WERI-Rb-1 (cell line): ENCODE measurements around the gene HIPK2.
A peak's percentile ranks its signal among the peaks of the same experiment; 100 is the strongest.

Source experiments
- DNase-seq: peaks from one replicate; pipeline ENCODE4 v3.0.0-alpha.2; 2020
- H3K27ac ChIP-seq: fragments of 250-450 bp; sonication (Bioruptor Pico); 2 replicates; pipeline ENCODE4 v1.5.1; 2020; ENCODE audit warnings: mild to moderate bottlenecking, moderate library complexity
- H3K27me3 ChIP-seq: fragments of 250-450 bp; sonication (Bioruptor Pico); 2 replicates; pipeline ENCODE4 v1.5.1; 2021; ENCODE audit warnings: mild to moderate bottlenecking, low read depth, moderate library complexity; ENCODE audit not compliant: insufficient read depth, severe bottlenecking
- H3K36me3 ChIP-seq: fragments of 250-450 bp; sonication (Bioruptor Pico); 2 replicates; pipeline ENCODE4 v1.5.1; 2020; ENCODE audit warnings: mild to moderate bottlenecking, moderate library complexity
- H3K4me3 ChIP-seq: 2 replicates; pipeline ENCODE4 v1.5.1; 2011; ENCODE audit warnings: low read depth, mild to moderate bottlenecking, control low read depth, low read length
- H3K9me3 ChIP-seq: fragments of 250-450 bp; sonication (Bioruptor Pico); 2 replicates; pipeline ENCODE4 v1.5.1; 2021; ENCODE audit warnings: mild to moderate bottlenecking, moderate library complexity; ENCODE audit not compliant: severe bottlenecking
- CTCF ChIP-seq: IDR thresholded peaks from 2 replicates; pipeline ENCODE4 v1.5.1; 2011; ENCODE audit warnings: low read depth, mild to moderate bottlenecking, control low read depth, inconsistent platforms, low read length

The HIPK2 gene

GRCh38 chr7:139746652-139747051, 31.1 kb downstream of the HIPK2 start:
- TF ChIP-seq CTCF: no peak
- DNase-seq: no peak
- H3K27ac ChIP-seq: no peak overlapping the region; the same call in 1 of the 2 replicates
- no peaks in the 10 kb centered on the region for H3K9me3 ChIP-seq
- H3K36me3 ChIP-seq: peaks cover 10% of the 10 kb centered on the region
- H3K4me3 ChIP-seq: no peak overlapping the region
- no peaks in the 10 kb centered on the region for H3K27me3 ChIP-seq

GRCh38 chr7:139745678-139746143, 32.1 kb downstream of the HIPK2 start:
- Histone ChIP-seq H3K27ac (peak overlapping the region; percentile 59), H3K9me3 (no peaks in the 10 kb centered on the region), H3K4me3 (no peak overlapping the region), H3K27me3 (no peaks in the 10 kb centered on the region), H3K36me3 (peaks cover 12% of the 10 kb centered on the region)
- no peak for TF ChIP-seq CTCF
- DNase-seq: peak; percentile 50

GRCh38 chr7:139744768-139745677, 32.8 kb downstream of the HIPK2 start:
- Histone ChIP-seq H3K27me3 (no peaks in the 10 kb centered on the region), H3K9me3 (no peaks in the 10 kb centered on the region), H3K27ac (peak overlapping the region; percentile 59), H3K4me3 (no peak overlapping the region), H3K36me3 (peaks cover 12% of the 10 kb centered on the region)
- DNase-seq: no peak
- TF ChIP-seq CTCF: no peak

- no peak for TF ChIP-seq CTCF
- Histone ChIP-seq H3K27me3 (no peaks in the 10 kb centered on the region), H3K9me3 (no peaks in the 10 kb centered on the region), H3K27ac (no peak overlapping the region; the same call in 1 of the 2 replicates), H3K36me3 (peaks cover 12% of the 10 kb centered on the region), H3K4me3 (no peak overlapping the region)
- no peak for DNase-seq
These were observed 33.6 kb downstream of the HIPK2 start for GRCh38 chr7:139743967-139744767.

GRCh38 chr7:139743267-139743966, 34.4 kb downstream of the HIPK2 start:
- DNase-seq: peak; percentile 59
- H3K27ac ChIP-seq: peak overlapping the region; percentile 43
- no peak for TF ChIP-seq CTCF
- no peak overlapping the region for H3K4me3 ChIP-seq
- peaks cover 12% of the 10 kb centered on the region for H3K36me3 ChIP-seq
- no peaks in the 10 kb centered on the region for H3K27me3 ChIP-seq
- H3K9me3 ChIP-seq: no peaks in the 10 kb centered on the region
